HEK293 (cell line): Measurements from ENCODE around the gene ATP6V0A1.

Source experiments
- BCL6B ChIP-seq: fragments of 450-650 bp; formaldehyde crosslinking; IDR thresholded peaks from 2 replicates; pipeline ENCODE4 v1.5.1; 2017; ENCODE audit warnings: missing biosample characterization, missing genetic modification characterization
- GLI4 ChIP-seq: fragments of 450-650 bp; formaldehyde crosslinking; IDR thresholded peaks from 2 replicates; pipeline ENCODE4 v1.5.1; 2016; ENCODE audit warnings: missing biosample characterization, missing genetic modification characterization
- HOXA7 ChIP-seq: sonication (generic); formaldehyde crosslinking; IDR thresholded peaks from 2 replicates; pipeline ENCODE4 v1.8.1; 2022; ENCODE audit warnings: missing genetic modification reagents, borderline replicate concordance
- HOXD13 ChIP-seq: sonication (generic); formaldehyde crosslinking; IDR thresholded peaks from 2 replicates; pipeline ENCODE4 v1.8.0; 2022; ENCODE audit warnings: missing genetic modification reagents, borderline replicate concordance
- KLF10 ChIP-seq: fragments of 450-650 bp; IDR thresholded peaks from 2 replicates; pipeline ENCODE4 v1.5.1; 2018; ENCODE audit warnings: missing biosample characterization, mild to moderate bottlenecking, missing genetic modification characterization
- KLF9 ChIP-seq: fragments of 450-650 bp; formaldehyde crosslinking; IDR thresholded peaks from 2 replicates; pipeline ENCODE4 v1.5.1; 2016; ENCODE audit warnings: missing biosample characterization, missing genetic modification characterization, low read depth
- MEIS1 ChIP-seq: sonication (generic); formaldehyde crosslinking; IDR thresholded peaks from 2 replicates; pipeline ENCODE4 v1.8.1; 2022; ENCODE audit warnings: missing genetic modification reagents, mild to moderate bottlenecking, borderline replicate concordance
- REPIN1 ChIP-seq: fragments of 450-650 bp; formaldehyde crosslinking; IDR thresholded peaks from 2 replicates; pipeline ENCODE4 v1.5.1; 2017; ENCODE audit warnings: missing biosample characterization, missing genetic modification characterization, low read depth
- SALL2 ChIP-seq: fragments of 450-650 bp; formaldehyde crosslinking; IDR thresholded peaks from 2 replicates; pipeline ENCODE4 v1.5.0; 2017; ENCODE audit warnings: missing biosample characterization, mild to moderate bottlenecking, missing genetic modification characterization, borderline replicate concordance
- SP7 ChIP-seq: fragments of 450-650 bp; formaldehyde crosslinking; IDR thresholded peaks from 2 replicates; pipeline ENCODE4 v1.5.1; 2016; ENCODE audit warnings: missing biosample characterization, missing genetic modification characterization
- TSHZ1 ChIP-seq: fragments of 450-650 bp; formaldehyde crosslinking; IDR thresholded peaks from 2 replicates; pipeline ENCODE4 v1.5.1; 2016; ENCODE audit warnings: missing biosample characterization, missing genetic modification characterization, borderline replicate concordance
- YY2 ChIP-seq: fragments of 450-650 bp; formaldehyde crosslinking; IDR thresholded peaks from 2 replicates; pipeline ENCODE4 v1.5.1; 2016; ENCODE audit warnings: missing biosample characterization, missing genetic modification characterization
- ZBTB17 ChIP-seq: fragments of 450-650 bp; formaldehyde crosslinking; IDR thresholded peaks from 2 replicates; pipeline ENCODE4 v1.5.1; 2016; ENCODE audit warnings: missing biosample characterization, missing genetic modification characterization
- ZBTB49 ChIP-seq: fragments of 450-650 bp; formaldehyde crosslinking; IDR thresholded peaks from 2 replicates; pipeline ENCODE4 v1.5.1; 2016; ENCODE audit warnings: missing biosample characterization, missing genetic modification characterization, low read depth
- ZNF155 ChIP-seq: fragments of 450-650 bp; formaldehyde crosslinking; IDR thresholded peaks from 2 replicates; pipeline ENCODE4 v1.5.1; 2016; ENCODE audit warnings: missing biosample characterization, missing genetic modification characterization
- ZNF169 ChIP-seq: fragments of 450-650 bp; formaldehyde crosslinking; IDR thresholded peaks from 2 replicates; pipeline ENCODE4 v1.5.1; 2016; ENCODE audit warnings: missing biosample characterization, missing genetic modification characterization
- ZNF174 ChIP-seq: fragments of 450-650 bp; formaldehyde crosslinking; IDR thresholded peaks from 2 replicates; pipeline ENCODE4 v1.5.0; 2017; ENCODE audit warnings: missing biosample characterization, mild to moderate bottlenecking, missing genetic modification characterization
- ZNF211 ChIP-seq: fragments of 450-650 bp; formaldehyde crosslinking; IDR thresholded peaks from 2 replicates; pipeline ENCODE4 v1.5.1; 2016; ENCODE audit warnings: low read depth, missing biosample characterization, missing genetic modification characterization
- ZNF239 ChIP-seq: fragments of 450-650 bp; formaldehyde crosslinking; IDR thresholded peaks from 2 replicates; pipeline ENCODE4 v1.5.1; 2016; ENCODE audit warnings: missing biosample characterization, missing genetic modification characterization
- ZNF398 ChIP-seq: fragments of 450-650 bp; formaldehyde crosslinking; IDR thresholded peaks from 2 replicates; pipeline ENCODE4 v1.5.1; 2017; ENCODE audit warnings: missing biosample characterization, missing genetic modification characterization
- ZNF426 ChIP-seq: fragments of 450-650 bp; formaldehyde crosslinking; IDR thresholded peaks from 2 replicates; pipeline ENCODE4 v1.5.1; 2017; ENCODE audit warnings: missing biosample characterization, missing genetic modification characterization, mild to moderate bottlenecking, inconsistent platforms, moderate library complexity
- ZNF48 ChIP-seq: fragments of 450-650 bp; formaldehyde crosslinking; IDR thresholded peaks from 2 replicates; pipeline ENCODE4 v1.5.1; 2016; ENCODE audit warnings: missing biosample characterization, missing genetic modification characterization
- ZNF488 ChIP-seq: fragments of 450-650 bp; formaldehyde crosslinking; IDR thresholded peaks from 2 replicates; pipeline ENCODE4 v1.5.1; 2016; ENCODE audit warnings: missing biosample characterization, missing genetic modification characterization
- ZNF530 ChIP-seq: fragments of 450-650 bp; formaldehyde crosslinking; IDR thresholded peaks from 2 replicates; pipeline ENCODE4 v1.5.1; 2016; ENCODE audit warnings: low read depth, missing biosample characterization, missing genetic modification characterization
- ZNF560 ChIP-seq: fragments of 450-650 bp; formaldehyde crosslinking; IDR thresholded peaks from 2 replicates; pipeline ENCODE4 v1.5.1; 2017; ENCODE audit warnings: missing biosample characterization, missing genetic modification characterization, borderline replicate concordance
- ZNF600 ChIP-seq: fragments of 450-650 bp; formaldehyde crosslinking; IDR thresholded peaks from 2 replicates; pipeline ENCODE4 v1.5.1; 2016; ENCODE audit warnings: missing biosample characterization, missing genetic modification characterization
- ZNF623 ChIP-seq: fragments of 450-650 bp; formaldehyde crosslinking; IDR thresholded peaks from 2 replicates; pipeline ENCODE4 v1.5.1; 2016; ENCODE audit warnings: missing biosample characterization, missing genetic modification characterization
- ZNF626 ChIP-seq: fragments of 450-650 bp; sonication (Bioruptor Pico); formaldehyde crosslinking; IDR thresholded peaks from 2 replicates; pipeline ENCODE4 v1.5.1; 2018; ENCODE audit warnings: missing biosample characterization, missing genetic modification characterization, inconsistent platforms
- ZNF658 ChIP-seq: fragments of 450-650 bp; formaldehyde crosslinking; IDR thresholded peaks from 2 replicates; pipeline ENCODE4; 2016; ENCODE audit warnings: missing biosample characterization, missing genetic modification characterization
- ZNF664 ChIP-seq: fragments of 450-650 bp; formaldehyde crosslinking; IDR thresholded peaks from 2 replicates; pipeline ENCODE4 v1.5.1; 2016; ENCODE audit warnings: missing biosample characterization, missing genetic modification characterization
- ZNF843 ChIP-seq: fragments of 450-650 bp; formaldehyde crosslinking; IDR thresholded peaks from 2 replicates; pipeline ENCODE4 v1.5.1; 2016; ENCODE audit warnings: missing biosample characterization, missing genetic modification characterization

Gene ATP6V0A1

DNA sequence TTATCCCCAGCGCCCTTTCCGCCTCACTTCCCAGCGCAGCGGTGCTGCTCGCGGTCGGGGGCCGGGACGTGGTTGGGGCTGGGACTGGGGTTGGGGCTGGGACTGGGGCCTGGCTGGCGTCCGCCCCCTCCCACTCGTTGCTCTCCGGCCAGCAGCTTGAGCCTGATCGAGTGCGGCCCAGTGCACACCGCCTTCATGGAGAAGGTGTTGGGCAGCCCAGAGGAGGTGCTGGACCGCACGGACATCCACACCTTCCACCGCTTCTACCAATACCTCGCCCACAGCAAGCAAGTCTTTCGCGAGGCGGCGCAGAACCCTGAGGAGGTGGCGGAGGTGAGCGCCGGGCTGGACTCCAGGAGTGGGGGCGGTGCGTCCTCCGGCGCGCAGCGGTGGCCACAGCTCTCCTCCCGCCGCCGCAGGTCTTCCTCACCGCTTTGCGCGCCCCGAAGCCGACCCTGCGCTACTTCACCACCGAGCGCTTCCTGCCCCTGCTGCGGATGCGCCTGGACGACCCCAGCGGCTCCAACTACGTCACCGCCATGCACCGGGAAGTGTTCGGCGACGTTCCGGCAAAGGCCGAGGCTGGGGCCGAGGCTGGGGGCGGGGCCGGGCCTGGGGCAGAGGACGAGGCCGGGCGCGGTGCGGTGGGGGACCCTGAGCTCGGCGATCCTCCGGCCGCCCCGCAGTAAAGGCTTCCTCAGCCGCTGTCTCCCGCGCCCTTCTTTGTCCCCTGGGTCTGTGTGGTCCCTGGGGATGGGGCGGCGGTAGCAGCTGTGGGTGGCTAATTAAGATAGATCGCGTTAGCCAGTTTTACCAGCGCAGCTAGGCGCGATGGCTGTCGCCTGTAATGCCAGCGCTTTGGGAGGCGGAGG lies 95.8 kb downstream of the ATP6V0A1 start (continued):
- TF ChIP-seq KLF9 (peak; percentile 94), ZNF211 (tag by site-specific recombination) (no peak), ZBTB49 (tag by site-specific recombination) (no peak), ZNF623 (tag by site-specific recombination) (no peak), SP7 (tag by site-specific recombination) (peak; percentile 68), ZBTB17 (tag by site-specific recombination) (peak; percentile 97), ZNF239 (tag by site-specific recombination) (no peak), MEIS1 (CRISPR knock-in tag) (no peak), BCL6B (tag by site-specific recombination) (no peak), ZNF530 (tag by site-specific recombination) (no peak), ZNF600 (tag by site-specific recombination) (peak; percentile 99), ZNF398 (no peak), YY2 (tag by site-specific recombination) (no peak), ZNF48 (tag by site-specific recombination) (no peak), GLI4 (peak; percentile 20; the same call in 1 of the 2 replicates), ZNF488 (no peak), ZNF626 (tag by site-specific recombination) (no peak), ZNF664 (tag by site-specific recombination) (no peak), ZNF658 (tag by site-specific recombination) (no peak), ZNF169 (tag by site-specific recombination) (no peak), ZNF155 (tag by site-specific recombination) (no peak), KLF10 (peak; percentile 76; the same call in 1 of the 2 replicates), REPIN1 (tag by site-specific recombination) (no peak), HOXA7 (no peak), ZNF174 (tag by site-specific recombination) (no peak), HOXD13 (CRISPR knock-in tag) (no peak), ZNF560 (tag by site-specific recombination) (no peak), ZNF843 (tag by site-specific recombination) (peak; percentile 53; the same call in 1 of the 2 replicates), TSHZ1 (tag by site-specific recombination) (no peak), ZNF426 (tag by site-specific recombination) (no peak), SALL2 (tag by site-specific recombination) (no peak)
